ENCODE measurements around the gene ATP8B1. TPM values are rescaled to one million over a fixed set of nuclear protein-coding genes. Genes with fewer than 3 reads are reported as not detected.

Gene ATP8B1
- total RNA-seq, 1 experiment from 2014 or later, result 1.1 TPM

DNA sequence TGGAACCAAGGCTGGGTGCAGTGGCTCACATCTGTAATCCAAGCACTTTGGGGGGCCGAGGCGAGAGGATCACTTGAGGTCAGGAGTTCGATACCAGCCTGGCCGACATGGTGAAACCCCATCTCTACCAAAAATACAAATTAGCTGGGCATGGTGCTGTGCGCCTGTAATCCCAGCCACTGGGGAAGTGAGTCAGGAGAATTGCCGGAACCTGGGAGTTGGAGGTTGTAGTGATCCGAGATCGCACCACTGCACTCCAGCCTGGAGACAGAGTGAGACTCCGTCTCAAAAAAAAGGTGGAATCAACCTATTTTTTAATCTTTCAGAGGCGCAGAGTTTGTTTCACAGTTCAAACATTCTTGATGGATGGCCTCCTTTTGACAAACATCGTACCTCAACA lies 24.5 kb upstream of the ATP8B1 start:
- no peak overlapping the region for H2BK15ac ChIP-seq (ENCODE audit: low read depth, low read length)
- no peak overlapping the region for H2BK12ac ChIP-seq (ENCODE audit: insufficient read length, low read depth, low read length)
- no peaks in the 10 kb centered on the region for H3K79me1 ChIP-seq (ENCODE audit: insufficient read depth, low read depth, low read length, poor library complexity, severe bottlenecking)
- H2AK5ac ChIP-seq (ENCODE audit: insufficient read length, low read length), result no peak overlapping the region
- H3K79me2 ChIP-seq (ENCODE audit: insufficient read depth, low read length), result no peaks in the 10 kb centered on the region
- Mint-ChIP-seq H3K4me1 (no peaks in the 10 kb centered on the region), H3K4me3 (no peak overlapping the region), H3K27me3 (ENCODE audit: low read depth) (no peaks in the 10 kb centered on the region; the same call in 1 of the 2 replicates), H3K36me3 (ENCODE audit: insufficient read depth in 1 of 3, low read depth in 3 of 3) (peaks cover 0 to 2% (median 0%) of the 10 kb centered on the region in 3 experiments; a peak in 1 of 7 replicates), H3K27ac (no peak overlapping the region), H3K9me3 (no peaks in the 10 kb centered on the region; a peak in 2 of 5 replicates)
- no peak overlapping the region for H3K4me2 ChIP-seq (ENCODE audit: insufficient read depth, insufficient read length, low read length)
- H4K91ac ChIP-seq (ENCODE audit: insufficient read length, low read depth, low read length), result no peak overlapping the region
- H3K4me1 ChIP-seq (ENCODE audit: insufficient read depth, low read length), result no peaks in the 10 kb centered on the region
- no peak overlapping the region for H3K56ac ChIP-seq (ENCODE audit: insufficient read length, low read depth, low read length)
- no peaks in the 10 kb centered on the region for H4K20me1 ChIP-seq (ENCODE audit: control insufficient read depth, insufficient read depth, insufficient read length)
- H2AFZ ChIP-seq (ENCODE audit: low read length), result no peak overlapping the region
- H3K14ac ChIP-seq (ENCODE audit: insufficient read depth, low read length), result no peak overlapping the region
- H3K23ac ChIP-seq (ENCODE audit: insufficient read length, low read depth, low read length), result no peak overlapping the region
- no CpG with 5 or more reads among the region's 11 CpGs for WGBS (ENCODE audit: extremely low coverage, insufficient read length, low lambda C conversion rate)
- no peaks in the 10 kb centered on the region for H3K9me3 ChIP-seq (ENCODE audit: control insufficient read depth, low read depth, low read length)
- H3K4ac ChIP-seq (ENCODE audit: low read depth, low read length), result no peak overlapping the region
- H3K18ac ChIP-seq (ENCODE audit: insufficient read length, low read depth, low read length), result no peak overlapping the region
- TF ChIP-seq, protein P1, sequence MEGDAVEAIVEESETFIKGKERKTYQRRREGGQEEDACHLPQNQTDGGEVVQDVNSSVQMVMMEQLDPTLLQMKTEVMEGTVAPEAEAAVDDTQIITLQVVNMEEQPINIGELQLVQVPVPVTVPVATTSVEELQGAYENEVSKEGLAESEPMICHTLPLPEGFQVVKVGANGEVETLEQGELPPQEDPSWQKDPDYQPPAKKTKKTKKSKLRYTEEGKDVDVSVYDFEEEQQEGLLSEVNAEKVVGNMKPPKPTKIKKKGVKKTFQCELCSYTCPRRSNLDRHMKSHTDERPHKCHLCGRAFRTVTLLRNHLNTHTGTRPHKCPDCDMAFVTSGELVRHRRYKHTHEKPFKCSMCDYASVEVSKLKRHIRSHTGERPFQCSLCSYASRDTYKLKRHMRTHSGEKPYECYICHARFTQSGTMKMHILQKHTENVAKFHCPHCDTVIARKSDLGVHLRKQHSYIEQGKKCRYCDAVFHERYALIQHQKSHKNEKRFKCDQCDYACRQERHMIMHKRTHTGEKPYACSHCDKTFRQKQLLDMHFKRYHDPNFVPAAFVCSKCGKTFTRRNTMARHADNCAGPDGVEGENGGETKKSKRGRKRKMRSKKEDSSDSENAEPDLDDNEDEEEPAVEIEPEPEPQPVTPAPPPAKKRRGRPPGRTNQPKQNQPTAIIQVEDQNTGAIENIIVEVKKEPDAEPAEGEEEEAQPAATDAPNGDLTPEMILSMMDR (conservative IDR thresholded peaks at IDR 0.05), result no peak
- H2BK20ac ChIP-seq (ENCODE audit: low read depth, low read length, poor library complexity, severe bottlenecking), result no peak overlapping the region
- DNase-seq, result no peak
- H2BK120ac ChIP-seq (ENCODE audit: low read depth, low read length, poor library complexity, severe bottlenecking), result no peak overlapping the region
- H3T11ph ChIP-seq (ENCODE audit: low read length), result no peak overlapping the region
- H3K27ac ChIP-seq (ENCODE audit: insufficient read length, low read depth, low read length), result no peak overlapping the region
- H2BK5ac ChIP-seq (ENCODE audit: insufficient read length, low read length), result no peak overlapping the region
- no peak overlapping the region for H3K9ac ChIP-seq (ENCODE audit: extremely low read depth, insufficient read length, low read length)
- H3K23me2 ChIP-seq (ENCODE audit: insufficient read length, low read depth, low read length, poor library complexity, severe bottlenecking), result no peaks in the 10 kb centered on the region
- H4K5ac ChIP-seq (ENCODE audit: insufficient read length, low read depth, low read length), result no peak overlapping the region
- H3K27me3 ChIP-seq (ENCODE audit: insufficient read depth, low read length), result no peaks in the 10 kb centered on the region
- H4K8ac ChIP-seq (replicated peaks; ENCODE audit: insufficient read length, low read depth, low read length), result no peak overlapping the region

Data from H9 (cell line).